Endodermal cell (in vitro differentiated cells): Measurements from ENCODE around the gene TEX14. TPM values are rescaled to one million over a fixed set of nuclear protein-coding genes. Genes with fewer than 3 reads are reported as not detected.

ENCODE experiments used
- DNase-seq: peaks from one replicate; pipeline ENCODE4 v3.0.0-alpha.2; 2017
- H3K27ac ChIP-seq: 2 replicates; pipeline ENCODE4 v1.5.1; 2013; ENCODE audit warnings: mild to moderate bottlenecking, low read depth, low read length, moderate library complexity
- H3K27me3 ChIP-seq: 2 replicates; pipeline ENCODE4 v1.6.1; 2013; ENCODE audit warnings: mild to moderate bottlenecking, low read length, moderate library complexity; ENCODE audit not compliant: insufficient read depth, control insufficient read depth, poor library complexity, severe bottlenecking
- H3K36me3 ChIP-seq: 2 replicates; pipeline ENCODE4 v1.7.0; 2013; ENCODE audit warnings: mild to moderate bottlenecking, low read length, moderate library complexity; ENCODE audit not compliant: control insufficient read depth, insufficient read depth
- H3K4me1 ChIP-seq: one replicate; pipeline ENCODE4 v1.7.0; 2013; ENCODE audit warnings: low read length; ENCODE audit not compliant: control insufficient read depth, insufficient read depth
- H3K4me3 ChIP-seq: 2 replicates; pipeline ENCODE4 v1.5.1; 2013; ENCODE audit warnings: mild to moderate bottlenecking, low read length, moderate library complexity
- H3K9ac ChIP-seq: 2 replicates; pipeline ENCODE4 v1.6.1; 2013; ENCODE audit warnings: mild to moderate bottlenecking, low read length, moderate library complexity; ENCODE audit not compliant: poor library complexity, severe bottlenecking; ENCODE audit errors: extremely low read depth
- H3K9me3 ChIP-seq: 2 replicates; pipeline ENCODE4 v1.6.1; 2013; ENCODE audit warnings: mild to moderate bottlenecking, low read length, moderate library complexity; ENCODE audit not compliant: control insufficient read depth
- H3K27ac Mint-ChIP-seq: 2 replicates; pipeline ENCODE4 v1.8.0; 2020; ENCODE audit warnings: mixed read lengths
- H3K27me3 Mint-ChIP-seq: 2 replicates; pipeline ENCODE4 v1.8.0; 2021; ENCODE audit warnings: mild to moderate bottlenecking, mixed read lengths; ENCODE audit not compliant: insufficient read depth
- H3K36me3 Mint-ChIP-seq: 2 replicates; pipeline ENCODE4 v1.8.0; 2020; ENCODE audit warnings: low read depth, mixed read lengths
- H3K4me1 Mint-ChIP-seq: 2 replicates; pipeline ENCODE4 v1.8.0; 2020; ENCODE audit warnings: mixed read lengths
- H3K4me3 Mint-ChIP-seq: 2 replicates; pipeline ENCODE4 v1.8.0; 2020; ENCODE audit warnings: mild to moderate bottlenecking, moderate library complexity, mixed read lengths
- H3K9me3 Mint-ChIP-seq: 2 replicates; pipeline ENCODE4 v1.8.0; 2020; ENCODE audit warnings: mild to moderate bottlenecking, mixed read lengths
- WGBS, 2 experiments: methylation state at CpG; one replicate each; pipeline versions ENCODE4 v1.1.5 to v1.1.7; 2013; ENCODE audit warnings: missing lambda C conversion rate in 2 of 2, mixed read lengths in 1 of 2; ENCODE audit not compliant: insufficient coverage in 1 of 2, insufficient read length in 1 of 2; 5-methylcytosine and 5-hydroxymethylcytosine counted together
- total RNA-seq, 2 donors: library from RNA; stranded (reverse); fragmentation: NEBNext Ultra II Directional in 1 of 2; extraction: Animal tissue kit (Norgen Biotek cat#: 25700) in 1 of 2; gene quantifications; 2 replicates in 1 of 2; 3 replicates in 1 of 2; pipeline ENCODE4 v1.2.1, GENCODE V29; 2021
- TF ChIP-seq, protein P1 (sequence below): fragments of 200-600 bp; sonication (generic); conservative IDR thresholded peaks from 2 replicates; pipeline ENCODE4 v1.5.0; 2021; ENCODE audit warnings: antibody characterized with exemption, mild to moderate bottlenecking

The TEX14 gene
- total RNA-seq, 2 donors from 2014 or later = 0.09 to 0.18 TPM

DNA sequence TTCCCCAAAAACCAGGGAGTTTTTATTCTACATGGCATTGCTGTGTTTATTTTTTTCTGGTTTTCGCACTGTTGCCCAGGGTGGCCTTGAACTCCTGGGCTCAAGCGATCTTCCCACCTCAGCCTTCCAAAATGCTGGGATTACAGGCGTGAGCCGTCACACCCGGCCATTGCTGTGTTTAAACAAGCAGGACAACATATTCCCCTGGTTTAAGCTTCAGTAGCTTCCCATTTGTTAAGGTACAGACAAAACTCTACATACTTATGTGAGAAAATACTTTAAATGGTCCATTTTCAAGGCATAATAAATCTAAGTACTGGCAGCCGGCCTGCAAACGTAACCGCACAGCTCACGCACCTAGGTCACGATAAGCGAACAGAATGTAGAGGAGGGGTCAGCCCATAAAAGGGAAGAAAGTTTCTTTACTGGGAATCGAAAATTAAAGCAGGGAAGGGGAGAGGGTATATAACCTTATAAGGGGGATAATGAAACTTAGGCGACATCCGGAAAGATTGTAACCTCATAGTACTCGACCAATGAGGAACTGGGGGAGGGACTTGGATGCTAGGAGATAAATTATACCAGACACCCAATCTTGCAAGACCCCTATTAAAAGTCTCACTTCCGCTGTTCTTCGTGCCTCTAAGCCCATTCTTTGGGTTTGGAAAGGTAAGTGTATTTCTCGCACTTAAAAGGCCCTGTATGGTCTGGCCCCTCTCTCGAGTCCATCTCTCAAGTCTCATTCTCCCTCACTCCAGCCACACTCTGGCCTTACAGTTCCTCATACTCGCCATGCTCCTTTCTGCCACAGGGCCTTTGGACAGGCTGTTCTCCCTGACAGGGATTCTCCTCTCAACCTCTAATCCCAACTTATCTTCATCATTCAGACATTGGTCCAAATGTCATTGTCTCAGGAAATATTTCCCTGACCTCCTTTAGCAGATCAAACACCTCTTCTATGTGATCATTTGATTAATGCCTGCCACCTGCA lies 59.2 kb downstream of the TEX14 start:
- H3K27ac Mint-ChIP-seq = no peak overlapping the region
- no peaks in the 10 kb centered on the region for H3K9me3 Mint-ChIP-seq
- 91 to 94% methylated on average over 18 of the region's 20 CpGs for WGBS, 2 experiments
- H3K4me1 Mint-ChIP-seq = peaks cover 5% of the 10 kb centered on the region
- no peaks in the 10 kb centered on the region for H3K27me3 Mint-ChIP-seq
- H3K36me3 Mint-ChIP-seq = no peaks in the 10 kb centered on the region
- Histone ChIP-seq H3K27ac (peak overlapping the region; percentile 94), H3K4me1 (no peaks in the 10 kb centered on the region), H3K9me3 (no peaks in the 10 kb centered on the region), H3K36me3 (no peaks in the 10 kb centered on the region), H3K27me3 (no peaks in the 10 kb centered on the region), H3K9ac (peak overlapping the region; percentile 84), H3K4me3 (peak overlapping the region; percentile 80)
- H3K4me3 Mint-ChIP-seq = no peak overlapping the region
- DNase-seq = no peak
- TF ChIP-seq, protein P1, sequence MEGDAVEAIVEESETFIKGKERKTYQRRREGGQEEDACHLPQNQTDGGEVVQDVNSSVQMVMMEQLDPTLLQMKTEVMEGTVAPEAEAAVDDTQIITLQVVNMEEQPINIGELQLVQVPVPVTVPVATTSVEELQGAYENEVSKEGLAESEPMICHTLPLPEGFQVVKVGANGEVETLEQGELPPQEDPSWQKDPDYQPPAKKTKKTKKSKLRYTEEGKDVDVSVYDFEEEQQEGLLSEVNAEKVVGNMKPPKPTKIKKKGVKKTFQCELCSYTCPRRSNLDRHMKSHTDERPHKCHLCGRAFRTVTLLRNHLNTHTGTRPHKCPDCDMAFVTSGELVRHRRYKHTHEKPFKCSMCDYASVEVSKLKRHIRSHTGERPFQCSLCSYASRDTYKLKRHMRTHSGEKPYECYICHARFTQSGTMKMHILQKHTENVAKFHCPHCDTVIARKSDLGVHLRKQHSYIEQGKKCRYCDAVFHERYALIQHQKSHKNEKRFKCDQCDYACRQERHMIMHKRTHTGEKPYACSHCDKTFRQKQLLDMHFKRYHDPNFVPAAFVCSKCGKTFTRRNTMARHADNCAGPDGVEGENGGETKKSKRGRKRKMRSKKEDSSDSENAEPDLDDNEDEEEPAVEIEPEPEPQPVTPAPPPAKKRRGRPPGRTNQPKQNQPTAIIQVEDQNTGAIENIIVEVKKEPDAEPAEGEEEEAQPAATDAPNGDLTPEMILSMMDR = no peak

DNA sequence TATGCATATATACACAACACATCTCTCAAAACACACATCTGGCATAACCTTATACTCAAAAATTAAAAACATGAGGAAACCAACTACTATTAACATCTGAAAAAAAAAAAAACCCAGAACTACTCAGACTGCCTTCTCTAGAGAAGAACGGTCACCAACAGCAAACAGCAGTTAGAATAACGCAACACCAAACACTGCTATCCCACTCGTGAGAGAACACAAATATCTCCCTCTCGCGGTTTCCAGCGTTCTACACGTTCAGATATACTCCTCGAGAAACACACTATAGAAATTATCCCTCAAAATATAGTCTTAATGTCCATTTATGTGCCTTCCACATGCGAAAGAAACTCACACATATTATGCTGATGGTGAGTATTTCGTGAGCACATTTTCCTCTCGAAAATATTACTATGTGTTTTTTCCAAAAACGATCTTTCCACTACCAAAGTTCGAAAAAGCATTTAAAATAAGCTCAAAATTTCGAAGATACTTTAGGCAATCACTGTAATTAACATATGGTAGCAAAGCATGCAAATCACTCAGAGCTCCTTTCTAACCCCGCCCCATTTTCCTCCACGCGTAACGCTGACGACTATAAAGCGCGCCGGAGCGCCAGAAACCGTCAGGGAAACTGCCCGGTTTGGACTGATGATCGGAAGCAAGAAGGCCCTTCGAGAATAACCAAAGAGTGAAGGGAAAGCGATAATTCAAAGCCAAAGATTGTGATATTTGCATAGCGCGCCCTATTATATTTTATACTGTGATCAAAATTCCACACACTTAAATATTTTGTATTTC lies 60.1 kb downstream of the TEX14 start:
- H3K4me1 ChIP-seq = no peaks in the 10 kb centered on the region
- Mint-ChIP-seq H3K9me3 (no peaks in the 10 kb centered on the region), H3K27me3 (no peaks in the 10 kb centered on the region), H3K4me1 (peaks cover 3% of the 10 kb centered on the region), H3K4me3 (no peak overlapping the region), H3K27ac (no peak overlapping the region), H3K36me3 (no peaks in the 10 kb centered on the region)
- H3K27me3 ChIP-seq = no peaks in the 10 kb centered on the region
- 2% methylated on average over 19 to 30 of the region's 30 CpGs for WGBS, 2 experiments
- H3K9me3 ChIP-seq = no peaks in the 10 kb centered on the region
- no peaks in the 10 kb centered on the region for H3K36me3 ChIP-seq
- DNase-seq = peak; percentile 99
- H3K4me3 ChIP-seq = peak overlapping the region; percentile 80
- peak overlapping the region; percentile 84 for H3K9ac ChIP-seq
- peak overlapping the region; percentile 94 for H3K27ac ChIP-seq
- TF ChIP-seq, protein P1 = peak; percentile 22

DNA sequence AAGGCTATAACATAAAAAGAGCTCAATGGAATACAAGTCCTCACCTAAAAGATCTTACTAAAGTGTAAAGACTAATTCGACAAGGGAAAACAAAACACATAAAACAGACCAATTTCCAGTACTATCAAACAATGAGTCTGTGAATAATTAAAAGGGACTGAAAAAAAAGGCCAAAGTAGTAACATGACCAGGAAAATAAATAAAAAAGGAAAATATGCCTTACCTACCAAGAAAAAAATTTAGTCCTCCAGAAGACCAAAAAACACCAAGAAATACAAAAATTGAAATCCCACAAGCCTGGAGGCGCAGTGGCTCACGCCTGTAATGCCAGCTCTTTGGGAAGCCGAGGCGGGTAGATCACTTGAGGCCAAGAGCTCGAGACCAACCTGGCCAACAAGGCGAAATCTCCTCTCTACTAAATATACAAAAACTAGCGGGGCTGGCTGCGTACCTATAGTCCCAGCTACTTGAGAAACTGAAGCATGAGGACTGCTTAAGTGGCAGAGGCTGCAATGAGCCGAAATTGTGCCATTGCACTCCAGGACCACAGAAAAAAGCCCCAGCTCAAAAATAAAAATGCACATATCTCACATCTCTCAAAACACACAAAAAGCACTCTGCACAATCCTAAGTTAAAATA lies 60.8 kb downstream of the TEX14 start:
- no peaks in the 10 kb centered on the region for H3K4me1 ChIP-seq
- H3K9me3 ChIP-seq = no peaks in the 10 kb centered on the region
- H3K9me3 Mint-ChIP-seq = no peaks in the 10 kb centered on the region
- no peak overlapping the region for H3K4me3 ChIP-seq
- WGBS, 2 experiments = 34 to 41% methylated on average over 6 to 10 of the region's 10 CpGs
- TF ChIP-seq, protein P1 = no peak
- no peak overlapping the region for H3K9ac ChIP-seq
- H3K4me1 Mint-ChIP-seq = peaks cover 3% of the 10 kb centered on the region
- no peaks in the 10 kb centered on the region for H3K36me3 Mint-ChIP-seq
- H3K4me3 Mint-ChIP-seq = no peak overlapping the region
- no peaks in the 10 kb centered on the region for H3K27me3 ChIP-seq
- no peak overlapping the region for H3K27ac Mint-ChIP-seq
- no peaks in the 10 kb centered on the region for H3K27me3 Mint-ChIP-seq
- peak overlapping the region; percentile 94 for H3K27ac ChIP-seq
- peak; percentile 95 for DNase-seq
- H3K36me3 ChIP-seq = no peaks in the 10 kb centered on the region
